GM12891 (cell line): ENCODE data around the gene FOXL1.

Source experiments
- POLR2A ChIP-seq: IDR thresholded peaks from 2 replicates; pipeline ENCODE4 v1.6.1; 2011; ENCODE audit warnings: low read depth, low read length, control low read depth
- POLR2AphosphoS5 ChIP-seq: IDR thresholded peaks from 2 replicates; pipeline ENCODE4 v1.6.1; 2011; ENCODE audit warnings: low read depth, low read length, control low read depth
- SPI1 ChIP-seq: IDR thresholded peaks from 2 replicates; pipeline ENCODE4 v1.6.1; 2011; ENCODE audit warnings: low read depth, low read length, control low read depth

- TF ChIP-seq SPI1, result no peak
- TF ChIP-seq POLR2A, result no peak
- no peak for TF ChIP-seq POLR2AphosphoS5
Measured at GRCh38 chr16:86563469-86564345, 14.6 kb upstream of the FOXL1 start.
